Stimulated activated CD4-positive, alpha-beta T cell treated with anti-CD3 and anti-CD28 coated beads, Interleukin-1b, Interleukin-23, amount 100 ng/mL, for 1 hour (primary cell): ENCODE data around the gene SAP130.

ENCODE experiments used
- DNase-seq, 2 donors: peaks; one replicate each; pipeline ENCODE4 v3.0.0-alpha.2; 2020; ENCODE audit warnings: low read depth in 2 of 2

SAP130 gene

GRCh38 chr2:128026448-128027277 lies 1.2 kb downstream of the SAP130 start:
- peak in 1 of 2 donors; percentile 1 for DNase-seq

- no peak for DNase-seq
These were observed 3.0 kb downstream of the SAP130 start for GRCh38 chr2:128024816-128025215.

- DNase-seq = no peak
These were observed 10.3 kb downstream of the SAP130 start for GRCh38 chr2:128017561-128017960.

GRCh38 chr2:128016620-128017019 lies 11.2 kb downstream of the SAP130 start:
- DNase-seq = no peak

GRCh38 chr2:128012698-128013097 lies 15.2 kb downstream of the SAP130 start:
- no peak for DNase-seq

GRCh38 chr2:128008074-128008672 lies 19.7 kb downstream of the SAP130 start:
- DNase-seq = no peak

GRCh38 chr2:128004509-128004908 lies 23.4 kb downstream of the SAP130 start:
- no peak for DNase-seq

GRCh38 chr2:128003463-128003862 lies 24.4 kb downstream of the SAP130 start:
- DNase-seq = no peak

- DNase-seq = no peak
These were observed 31.7 kb downstream of the SAP130 start for GRCh38 chr2:127996160-127996559.

- DNase-seq = no peak
These were observed 32.1 kb downstream of the SAP130 start for GRCh38 chr2:127995725-127996124.

GRCh38 chr2:127993659-127994058 lies 34.2 kb downstream of the SAP130 start:
- no peak for DNase-seq

GRCh38 chr2:127991742-127992141 lies 36.1 kb downstream of the SAP130 start:
- no peak for DNase-seq

GRCh38 chr2:127986548-127987079 lies 41.2 kb downstream of the SAP130 start:
- DNase-seq = no peak

GRCh38 chr2:127985735-127986134 lies 42.1 kb downstream of the SAP130 start:
- DNase-seq = no peak

- no peak for DNase-seq
These were observed 42.7 kb downstream of the SAP130 start for GRCh38 chr2:127985026-127985734.

GRCh38 chr2:127984551-127984950 lies 43.3 kb downstream of the SAP130 start:
- no peak for DNase-seq

- no peak for DNase-seq
These were observed 58.4 kb downstream of the SAP130 start for GRCh38 chr2:127969446-127969845.

- DNase-seq = no peak
These were observed 59.1 kb downstream of the SAP130 start for GRCh38 chr2:127968610-127969339.

GRCh38 chr2:127961729-127962128 lies 66.1 kb downstream of the SAP130 start:
- DNase-seq = no peak

- DNase-seq = no peak
These were observed 70.6 kb downstream of the SAP130 start for GRCh38 chr2:127957240-127957639.

GRCh38 chr2:127954857-127955256 lies 73.0 kb downstream of the SAP130 start:
- DNase-seq = no peak

- no peak for DNase-seq
These were observed 74.0 kb downstream of the SAP130 start for GRCh38 chr2:127953849-127954248.
